ENCODE results near the gene APH1B.

Gene APH1B

GRCh38 chr15:63250312-63250965, 27.0 kb upstream of the APH1B start:
- Histone ChIP-seq H3K27me3 (no peaks in the 10 kb centered on the region), H3K9me3 (no peaks in the 10 kb centered on the region; the same call in 1 of the 2 replicates), H3K9ac (no peak overlapping the region), H3K4me2 (no peak overlapping the region), H3K36me3 (peaks cover 92% of the 10 kb centered on the region), H3K4me1 (no peaks in the 10 kb centered on the region), H3K4me3 (no peak overlapping the region), H4K20me1 (no peaks in the 10 kb centered on the region), H3K27ac (no peak overlapping the region)
- no peak for TF ChIP-seq Cebpa-rat (IDR thresholded peaks at IDR 0.05)

DNA sequence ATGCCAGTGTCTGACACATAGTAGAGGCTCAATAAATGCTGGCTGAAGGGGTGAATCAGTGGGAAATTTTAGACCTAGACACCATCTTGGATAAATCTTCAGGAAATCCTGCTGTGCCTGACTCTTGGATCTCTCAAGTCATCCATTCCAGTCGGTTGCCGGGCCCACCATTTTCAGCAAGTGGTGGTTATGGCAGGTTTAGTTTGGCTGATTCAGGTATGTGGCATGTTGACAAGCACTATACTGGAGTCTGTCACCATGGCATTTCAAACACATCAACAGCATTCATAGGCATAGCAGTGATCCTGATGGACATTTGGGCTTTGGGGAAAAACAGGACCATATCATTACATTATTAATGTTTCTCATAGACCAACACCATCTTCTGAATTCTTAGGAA, 25.7 kb upstream of the APH1B start:
- H4K20me1 ChIP-seq, result no peaks in the 10 kb centered on the region
- no peaks in the 10 kb centered on the region for H3K4me1 ChIP-seq
- no peaks in the 10 kb centered on the region for H3K9me3 ChIP-seq
- no peak overlapping the region for H3K4me3 ChIP-seq
- H3K9ac ChIP-seq, result no peak overlapping the region
- H3K36me3 ChIP-seq, result peaks cover 91% of the 10 kb centered on the region
- H3K4me2 ChIP-seq, result no peak overlapping the region
- no peaks in the 10 kb centered on the region for H3K27me3 ChIP-seq
- H3K27ac ChIP-seq, result no peak overlapping the region
- TF ChIP-seq Cebpa-rat (IDR thresholded peaks at IDR 0.05), result no peak

DNA sequence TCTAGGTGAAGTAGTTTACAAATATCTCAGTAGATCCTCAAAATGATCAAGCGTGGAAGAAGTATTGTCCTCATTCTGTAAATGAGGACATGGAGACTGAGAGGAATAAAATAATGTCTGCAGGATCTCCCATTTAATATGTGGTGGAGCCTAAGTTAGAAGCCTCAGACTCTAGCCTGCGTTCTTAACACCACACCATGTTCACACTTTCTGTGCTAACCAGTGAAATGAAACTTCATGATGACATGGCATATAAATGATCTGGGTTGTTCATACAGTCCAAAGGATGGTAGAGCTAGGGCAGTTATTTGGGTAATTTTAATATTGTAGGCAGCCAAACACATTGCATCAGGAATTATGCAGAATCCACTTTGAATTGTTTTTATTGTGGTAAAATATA, 25.1 kb upstream of the APH1B start:
- no peaks in the 10 kb centered on the region for H3K9me3 ChIP-seq
- H4K20me1 ChIP-seq, result no peaks in the 10 kb centered on the region
- no peak for TF ChIP-seq Cebpa-rat (IDR thresholded peaks at IDR 0.05)
- no peak overlapping the region for H3K4me2 ChIP-seq
- no peak overlapping the region for H3K9ac ChIP-seq
- H3K4me1 ChIP-seq, result no peaks in the 10 kb centered on the region
- no peak overlapping the region for H3K4me3 ChIP-seq
- no peak overlapping the region for H3K27ac ChIP-seq
- H3K27me3 ChIP-seq, result no peaks in the 10 kb centered on the region
- H3K36me3 ChIP-seq, result peaks cover 91% of the 10 kb centered on the region

- H3K9ac ChIP-seq, result no peak overlapping the region
- H3K27ac ChIP-seq, result no peak overlapping the region
- H3K4me3 ChIP-seq, result no peak overlapping the region
- no peak overlapping the region for H3K4me2 ChIP-seq
- H3K27me3 ChIP-seq, result no peaks in the 10 kb centered on the region
- TF ChIP-seq Cebpa-rat (IDR thresholded peaks at IDR 0.05), result no peak
- H3K9me3 ChIP-seq, result peaks cover 7% of the 10 kb centered on the region; the same call in 1 of the 2 replicates
- H3K36me3 ChIP-seq, result peaks cover 95% of the 10 kb centered on the region
- no peaks in the 10 kb centered on the region for H3K4me1 ChIP-seq
- no peaks in the 10 kb centered on the region for H4K20me1 ChIP-seq
These were observed 22.4 kb upstream of the APH1B start for GRCh38 chr15:63254991-63255390.

- no peak overlapping the region for H3K4me2 ChIP-seq
- peaks cover 7% of the 10 kb centered on the region; the same call in 1 of the 2 replicates for H3K9me3 ChIP-seq
- no peak for TF ChIP-seq Cebpa-rat (IDR thresholded peaks at IDR 0.05)
- no peaks in the 10 kb centered on the region for H3K4me1 ChIP-seq
- no peaks in the 10 kb centered on the region for H4K20me1 ChIP-seq
- H3K9ac ChIP-seq, result no peak overlapping the region
- no peaks in the 10 kb centered on the region for H3K27me3 ChIP-seq
- peaks cover 95% of the 10 kb centered on the region for H3K36me3 ChIP-seq
- H3K4me3 ChIP-seq, result no peak overlapping the region
- H3K27ac ChIP-seq, result no peak overlapping the region
These were observed 21.9 kb upstream of the APH1B start for GRCh38 chr15:63255489-63255990.

- H3K9me3 ChIP-seq, result peaks cover 7% of the 10 kb centered on the region; the same call in 1 of the 2 replicates
- no peak overlapping the region for H3K9ac ChIP-seq
- H3K27ac ChIP-seq, result no peak overlapping the region
- H3K36me3 ChIP-seq, result peaks cover 95% of the 10 kb centered on the region
- H3K4me3 ChIP-seq, result no peak overlapping the region
- H3K27me3 ChIP-seq, result no peaks in the 10 kb centered on the region
- H3K4me1 ChIP-seq, result no peaks in the 10 kb centered on the region
- TF ChIP-seq Cebpa-rat (IDR thresholded peaks at IDR 0.05), result no peak
- H4K20me1 ChIP-seq, result no peaks in the 10 kb centered on the region
- no peak overlapping the region for H3K4me2 ChIP-seq
These were observed 20.8 kb upstream of the APH1B start for GRCh38 chr15:63256433-63257274.

DNA sequence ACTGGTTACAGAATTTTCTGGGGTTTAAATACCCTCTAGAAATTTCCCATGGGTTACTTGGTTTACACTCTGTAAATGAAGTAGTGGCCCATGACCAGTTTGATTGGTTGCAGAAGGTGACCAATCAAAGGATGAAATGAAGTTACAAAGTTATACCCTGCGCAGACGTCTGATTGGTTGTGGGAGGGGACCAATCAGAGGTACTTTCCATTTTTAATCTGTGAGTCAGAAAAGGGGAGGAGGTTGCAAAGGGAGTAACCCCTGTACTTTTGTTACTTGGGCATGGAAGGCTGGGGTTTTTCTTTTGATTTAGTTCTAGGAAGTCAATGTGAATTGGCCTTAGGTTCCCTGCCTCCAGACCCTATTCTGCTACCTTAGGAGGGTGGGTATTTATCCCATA, 18.7 kb upstream of the APH1B start:
- H3K9ac ChIP-seq, result no peak overlapping the region
- no peaks in the 10 kb centered on the region for H3K4me1 ChIP-seq
- peaks cover 96% of the 10 kb centered on the region for H3K36me3 ChIP-seq

DNA sequence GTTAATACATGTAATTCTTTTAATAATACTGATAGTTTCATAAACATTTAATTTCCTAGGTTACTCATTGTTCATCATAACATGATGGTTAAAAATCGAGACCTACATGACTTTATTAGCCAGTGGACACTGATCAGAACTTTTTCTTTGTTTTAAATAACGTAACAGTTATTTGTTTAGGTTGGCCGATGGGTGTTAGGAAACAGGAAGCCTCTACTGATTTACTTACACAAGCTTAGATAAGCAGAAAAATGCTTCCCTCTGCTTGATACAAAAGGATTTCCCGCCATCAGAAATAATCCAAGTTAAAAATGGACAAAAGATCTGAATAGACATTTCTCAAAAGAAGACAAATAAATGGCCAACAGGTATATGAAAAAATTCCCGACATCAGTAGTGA, 16.6 kb upstream of the APH1B start:
- H3K4me1 ChIP-seq, result no peaks in the 10 kb centered on the region
- H3K27me3 ChIP-seq, result no peaks in the 10 kb centered on the region
- no peak overlapping the region for H3K27ac ChIP-seq
- no peak overlapping the region for H3K9ac ChIP-seq
- H3K9me3 ChIP-seq, result peaks cover 7% of the 10 kb centered on the region; the same call in 1 of the 2 replicates
- no peak overlapping the region for H3K4me2 ChIP-seq
- TF ChIP-seq Cebpa-rat (IDR thresholded peaks at IDR 0.05), result no peak
- H3K36me3 ChIP-seq, result peaks cover 90% of the 10 kb centered on the region
- no peaks in the 10 kb centered on the region for H4K20me1 ChIP-seq
- no peak overlapping the region for H3K4me3 ChIP-seq

More for the DNA sequence above, 18.7 kb upstream of the APH1B start:
- Histone ChIP-seq H3K4me3 (no peak overlapping the region), H3K27me3 (no peaks in the 10 kb centered on the region), H3K9me3 (peaks cover 7% of the 10 kb centered on the region; the same call in 1 of the 2 replicates), H3K4me2 (no peak overlapping the region), H4K20me1 (no peaks in the 10 kb centered on the region), H3K27ac (no peak overlapping the region)
- no peak for TF ChIP-seq Cebpa-rat (IDR thresholded peaks at IDR 0.05)

GRCh38 chr15:63261311-63261710, 16.1 kb upstream of the APH1B start:
- Histone ChIP-seq H3K4me2 (no peak overlapping the region), H4K20me1 (no peaks in the 10 kb centered on the region), H3K9ac (no peak overlapping the region), H3K9me3 (peaks cover 7% of the 10 kb centered on the region; the same call in 1 of the 2 replicates), H3K36me3 (peaks cover 85% of the 10 kb centered on the region), H3K4me3 (no peak overlapping the region), H3K27me3 (no peaks in the 10 kb centered on the region), H3K27ac (no peak overlapping the region), H3K4me1 (no peaks in the 10 kb centered on the region)
- no peak for TF ChIP-seq Cebpa-rat (IDR thresholded peaks at IDR 0.05)

GRCh38 chr15:63263519-63263918, 13.9 kb upstream of the APH1B start:
- Histone ChIP-seq H3K36me3 (peaks cover 74% of the 10 kb centered on the region), H3K4me3 (no peak overlapping the region), H3K27me3 (no peaks in the 10 kb centered on the region), H4K20me1 (no peaks in the 10 kb centered on the region), H3K27ac (no peak overlapping the region), H3K9ac (no peak overlapping the region), H3K4me1 (no peaks in the 10 kb centered on the region), H3K9me3 (peaks cover 2% of the 10 kb centered on the region; the same call in 1 of the 2 replicates), H3K4me2 (no peak overlapping the region)
- TF ChIP-seq Cebpa-rat (IDR thresholded peaks at IDR 0.05), result no peak

Measured in BLaER1 (cell line).